GM10847 (cell line): Measurements from ENCODE around the gene DCANP1.

Experiments used
- POLR2A ChIP-seq: IDR thresholded peaks from 2 replicates; pipeline ENCODE4 v1.6.1; 2011; ENCODE audit not compliant: insufficient read length; ENCODE audit errors: extremely low read depth

DCANP1 gene

GRCh38 chr5:135466178-135467050, 19.3 kb upstream of the DCANP1 start:
- TF ChIP-seq POLR2A = no peak

- TF ChIP-seq POLR2A = no peak
Measured at GRCh38 chr5:135465391-135466122, 18.4 kb upstream of the DCANP1 start.

GRCh38 chr5:135462304-135462703, 15.2 kb upstream of the DCANP1 start:
- TF ChIP-seq POLR2A = no peak

- TF ChIP-seq POLR2A = no peak
Measured at GRCh38 chr5:135461481-135462151, 14.5 kb upstream of the DCANP1 start.

GRCh38 chr5:135460246-135461033, 13.3 kb upstream of the DCANP1 start:
- TF ChIP-seq POLR2A = no peak

GRCh38 chr5:135458921-135459331, 11.8 kb upstream of the DCANP1 start:
- no peak for TF ChIP-seq POLR2A

GRCh38 chr5:135458356-135458755, 11.2 kb upstream of the DCANP1 start:
- no peak for TF ChIP-seq POLR2A

- no peak for TF ChIP-seq POLR2A
Measured at GRCh38 chr5:135457424-135458071, 10.4 kb upstream of the DCANP1 start.

GRCh38 chr5:135456238-135457099, 9.3 kb upstream of the DCANP1 start:
- no peak for TF ChIP-seq POLR2A

GRCh38 chr5:135455876-135456237, 8.7 kb upstream of the DCANP1 start:
- no peak for TF ChIP-seq POLR2A

- no peak for TF ChIP-seq POLR2A
Measured at GRCh38 chr5:135454946-135455345, 7.8 kb upstream of the DCANP1 start.

- no peak for TF ChIP-seq POLR2A
Measured at GRCh38 chr5:135453613-135454012, 6.5 kb upstream of the DCANP1 start.

- no peak for TF ChIP-seq POLR2A
Measured at GRCh38 chr5:135452321-135453030, 5.3 kb upstream of the DCANP1 start, which contains the start of gene TIFAB. TSS of gene TIFAB (minus strand) at chr5:135452351. CDS start at chr5:135449939, 2,412 bp downstream.
